Mucosa of descending colon (tissue), 3 donors: ENCODE measurements around the gene LSM14B. TPM values are rescaled to one million over a fixed set of nuclear protein-coding genes. Genes with fewer than 3 reads are reported as not detected.

Experiments used
- ATAC-seq: fragments of 200-7000 bp; cut with Tn5 transposase; one replicate; pipeline ENCODE4 v1.9.1; 2020; ENCODE audit warnings: mild to moderate bottlenecking, moderate library complexity
- DNase-seq, 3 donors: peaks; one replicate each; pipeline ENCODE4 v3.0.0-alpha.2; 2020
- H3K36me3 ChIP-seq: fragments of 200-600 bp; one replicate; pipeline ENCODE4 v1.8.0; 2021; ENCODE audit warnings: low read depth, mild to moderate bottlenecking
- H3K4me1 ChIP-seq: fragments of 200-600 bp; one replicate; pipeline ENCODE4 v1.8.0; 2021; ENCODE audit warnings: low read depth, mild to moderate bottlenecking
- H3K4me3 ChIP-seq: fragments of 200-600 bp; one replicate; pipeline ENCODE4 v1.8.0; 2021; ENCODE audit warnings: mild to moderate bottlenecking
- H3K9me3 ChIP-seq: fragments of 200-600 bp; one replicate; pipeline ENCODE4 v1.8.0; 2021; ENCODE audit warnings: mild to moderate bottlenecking
- intact Hi-C, 2 donors: fragments of 100-400 bp; cut with DNase I in 1 of 2; cut with micrococcal nuclease in 1 of 2; formaldehyde crosslinking; loops; one replicate each; pipeline versions ENCODE4 v1.11.0 to v1.11.1; 2022; cut with DNase I, micrococcal nuclease
- total RNA-seq, 3 donors: library from RNA; stranded (reverse); fragmentation: NEBNext Ultra II Directional in 2 of 3; extraction: Animal tissue kit (Norgen Biotek cat#: 25700) in 2 of 3; gene quantifications; one replicate each; pipeline versions ENCODE4 v1.2.1 to v1.2.4, GENCODE V29; 2021 to 2023
- TF ChIP-seq, protein P1 (sequence below): fragments of 200-600 bp; IDR thresholded peaks from one replicate; pipeline ENCODE4 v1.8.0; 2022; ENCODE audit warnings: antibody characterized with exemption, mild to moderate bottlenecking
- donor health status: DM: no; HTN: no; CAD: no; lungs with moderate emphysema.
- donor health status: DM: no; HTN: no; CAD: no.
- donor health status: DM: no; HTN: yes; CAD: no.

LSM14B gene
- total RNA-seq, 3 donors from 2014 or later, result 33.5 to 49.1 (median 36.1) TPM

DNA sequence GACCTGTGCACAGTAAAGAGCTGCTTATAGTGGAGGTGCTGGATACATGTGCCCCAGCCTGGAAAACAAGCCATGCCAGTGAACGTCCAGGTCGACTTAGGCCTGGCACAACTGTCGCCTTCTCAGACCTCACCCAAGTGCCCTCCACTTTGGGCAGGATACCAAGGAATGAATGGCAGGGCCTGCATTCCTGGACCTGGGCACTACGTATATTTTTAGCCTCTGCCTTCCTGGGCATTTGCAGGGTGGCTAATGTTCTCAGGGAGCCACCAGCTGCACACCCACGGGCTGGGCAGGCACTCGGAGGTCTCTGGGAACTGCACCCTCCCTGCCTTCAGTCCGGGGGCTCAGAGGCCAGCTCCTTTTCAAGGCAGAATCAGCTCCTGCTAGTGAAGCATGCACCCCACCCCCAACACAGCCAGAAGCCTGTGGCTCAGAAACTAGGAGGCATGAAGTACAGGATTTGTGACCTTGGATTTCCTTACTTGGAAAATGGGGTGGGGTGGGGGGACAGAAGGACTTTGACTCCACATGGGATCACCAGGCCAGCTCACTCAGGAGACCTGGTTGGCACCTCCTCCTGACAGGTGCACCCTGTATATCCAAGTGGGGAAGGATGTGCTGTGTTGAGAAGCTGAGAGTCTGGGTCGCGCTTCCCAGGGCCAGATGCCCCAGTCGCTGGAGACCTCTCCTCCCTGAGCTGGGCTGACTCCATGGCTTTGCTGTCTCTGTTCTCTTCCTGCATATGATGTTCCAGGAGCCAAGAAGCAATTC, 2.5 kb upstream of the LSM14B start:
- Histone ChIP-seq H3K4me3 (no peak overlapping the region), H3K9me3 (no peaks in the 10 kb centered on the region), H3K4me1 (peaks cover 11% of the 10 kb centered on the region), H3K36me3 (no peaks in the 10 kb centered on the region)
- TF ChIP-seq, protein P1, sequence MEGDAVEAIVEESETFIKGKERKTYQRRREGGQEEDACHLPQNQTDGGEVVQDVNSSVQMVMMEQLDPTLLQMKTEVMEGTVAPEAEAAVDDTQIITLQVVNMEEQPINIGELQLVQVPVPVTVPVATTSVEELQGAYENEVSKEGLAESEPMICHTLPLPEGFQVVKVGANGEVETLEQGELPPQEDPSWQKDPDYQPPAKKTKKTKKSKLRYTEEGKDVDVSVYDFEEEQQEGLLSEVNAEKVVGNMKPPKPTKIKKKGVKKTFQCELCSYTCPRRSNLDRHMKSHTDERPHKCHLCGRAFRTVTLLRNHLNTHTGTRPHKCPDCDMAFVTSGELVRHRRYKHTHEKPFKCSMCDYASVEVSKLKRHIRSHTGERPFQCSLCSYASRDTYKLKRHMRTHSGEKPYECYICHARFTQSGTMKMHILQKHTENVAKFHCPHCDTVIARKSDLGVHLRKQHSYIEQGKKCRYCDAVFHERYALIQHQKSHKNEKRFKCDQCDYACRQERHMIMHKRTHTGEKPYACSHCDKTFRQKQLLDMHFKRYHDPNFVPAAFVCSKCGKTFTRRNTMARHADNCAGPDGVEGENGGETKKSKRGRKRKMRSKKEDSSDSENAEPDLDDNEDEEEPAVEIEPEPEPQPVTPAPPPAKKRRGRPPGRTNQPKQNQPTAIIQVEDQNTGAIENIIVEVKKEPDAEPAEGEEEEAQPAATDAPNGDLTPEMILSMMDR, result no peak
- ATAC-seq (no peak), DNase-seq (peak in 2 of 3 donors; percentile 64 to 71)
- intact Hi-C loops, result loop anchor here in 1 of 2 donors (5.0 to 10.0 kb wide), 2 partner anchors 52 to 95 kb away; partner anchors contain the start of gene TAF4

DNA sequence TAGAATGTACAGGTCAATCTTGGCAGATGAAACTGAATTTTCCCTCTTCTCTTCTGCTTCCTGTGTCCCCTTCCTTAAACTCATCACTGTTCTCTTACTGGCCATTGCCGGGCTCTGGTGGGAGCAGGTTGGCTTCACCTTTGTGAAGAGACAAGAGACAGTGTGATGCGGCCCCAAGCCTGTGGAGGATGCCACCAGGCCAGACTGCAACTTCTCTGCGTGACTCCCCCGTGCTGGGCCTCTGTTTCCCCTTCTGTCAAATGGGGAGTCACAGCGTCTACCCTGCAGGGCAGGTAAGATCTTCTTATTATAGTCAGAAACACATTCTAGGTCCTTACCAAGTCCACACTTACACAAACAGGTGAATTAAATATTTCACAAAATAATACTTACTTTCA, 1.9 kb upstream of the LSM14B start:
- TF ChIP-seq, protein P1, result no peak
- Histone ChIP-seq H3K9me3 (no peaks in the 10 kb centered on the region), H3K4me1 (peaks cover 11% of the 10 kb centered on the region), H3K4me3 (no peak overlapping the region), H3K36me3 (peaks cover 3% of the 10 kb centered on the region)
- intact Hi-C loops, result loop anchor here in 1 of 2 donors (5.0 to 10.0 kb wide), 2 partner anchors 53 to 96 kb away; partner anchors contain the start of gene TAF4
- DNase-seq (no peak), ATAC-seq (no peak)

DNA sequence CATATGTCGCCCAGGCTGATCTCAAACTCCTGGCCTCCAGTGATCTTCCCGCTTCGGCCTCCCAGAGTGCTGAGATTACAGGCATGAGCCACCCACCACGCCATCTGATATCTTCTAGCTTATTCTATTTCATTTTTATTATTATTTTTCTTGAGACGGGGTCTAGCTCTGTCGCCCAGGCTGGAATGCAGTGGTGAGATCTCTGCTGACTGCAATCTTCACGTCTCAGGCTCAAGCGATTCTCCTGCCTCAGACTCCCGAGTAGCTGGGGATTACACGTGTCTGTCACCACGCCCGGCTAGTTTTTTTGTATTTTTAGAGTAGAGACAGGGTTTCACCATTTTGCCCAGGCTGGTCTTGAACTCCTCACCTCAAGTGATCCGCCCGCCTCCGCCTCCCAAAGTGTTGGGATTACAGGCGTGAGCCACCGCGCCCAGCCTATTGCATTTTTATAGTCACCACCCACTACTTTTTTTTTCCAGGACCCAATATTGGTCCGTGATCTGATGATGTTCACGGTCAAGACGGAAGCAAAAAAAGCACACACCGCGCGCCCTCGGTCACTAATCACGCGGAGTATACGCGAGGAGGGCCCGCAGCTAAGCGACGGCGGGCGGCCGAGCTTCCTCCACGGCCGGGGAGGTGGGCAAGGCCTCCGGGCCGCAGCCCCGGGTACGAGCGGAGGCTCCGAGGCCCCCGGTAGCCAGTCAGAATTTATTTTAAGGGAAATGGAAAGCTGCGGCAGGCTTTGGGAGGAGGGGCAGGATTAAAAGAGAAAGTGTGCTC, 1.1 kb upstream of the LSM14B start:
- peak; percentile 71 to 78 (median 74) for DNase-seq
- TF ChIP-seq, protein P1, result no peak
- Histone ChIP-seq H3K4me3 (peak overlapping the region; percentile 44), H3K36me3 (peaks cover 4% of the 10 kb centered on the region), H3K4me1 (peaks cover 11% of the 10 kb centered on the region), H3K9me3 (no peaks in the 10 kb centered on the region)
- intact Hi-C loops, result loop anchor here in 1 of 2 donors (5.0 to 10.0 kb wide), 2 partner anchors 54 to 96 kb away; partner anchors contain the start of gene TAF4
- ATAC-seq, result peak; percentile 32

DNA sequence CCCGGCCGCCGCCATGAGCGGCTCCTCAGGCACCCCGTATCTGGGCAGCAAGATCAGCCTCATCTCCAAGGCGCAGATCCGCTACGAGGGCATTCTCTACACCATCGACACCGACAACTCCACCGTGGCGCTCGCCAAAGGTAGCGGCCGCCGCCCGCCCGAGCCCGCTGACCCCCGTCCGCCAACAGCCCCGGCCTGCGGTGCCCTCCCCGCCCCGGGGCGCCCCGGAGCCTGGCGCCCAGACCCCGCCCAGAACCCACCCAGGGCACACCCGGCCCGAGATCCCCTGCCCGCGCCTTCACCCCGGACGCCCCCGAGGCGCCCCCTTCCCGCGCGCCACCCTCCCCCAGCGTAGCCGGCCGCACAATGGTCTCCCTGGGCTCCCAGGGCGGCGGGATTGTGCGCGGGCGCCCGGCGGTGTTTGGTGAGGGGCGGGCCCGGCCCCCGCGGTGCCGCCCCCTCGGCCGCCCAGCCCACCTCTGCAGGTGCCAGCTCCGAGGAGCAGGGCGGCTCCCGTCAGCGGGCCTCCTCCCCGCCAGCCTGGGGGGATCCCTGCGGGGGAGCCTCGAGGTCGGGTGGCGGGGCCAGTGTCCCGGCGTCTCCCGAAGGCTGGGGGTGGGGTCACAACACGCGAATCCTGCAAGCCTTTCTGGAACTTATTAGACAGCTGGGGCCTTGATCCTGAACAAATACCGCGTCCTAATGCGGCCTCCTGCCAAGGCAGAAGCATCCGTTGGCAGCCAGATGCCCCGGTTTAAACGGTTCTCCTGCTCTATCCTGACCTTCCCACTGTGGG, 577 bp downstream of the LSM14B start:
- Histone ChIP-seq H3K4me3 (peak overlapping the region; percentile 70), H3K36me3 (peaks cover 4% of the 10 kb centered on the region), H3K9me3 (no peaks in the 10 kb centered on the region), H3K4me1 (peaks cover 11% of the 10 kb centered on the region)
- ATAC-seq (peak; percentile 9), DNase-seq (peak; percentile 44 to 81 (median 74))
- intact Hi-C loops, result loop anchor here in 1 of 2 donors (5.0 to 10.0 kb wide), 2 partner anchors 56 to 98 kb away; partner anchors contain the start of gene TAF4
- TF ChIP-seq, protein P1, result no peak
